SK-N-MC (cell line): Measurements from ENCODE around the gene TBC1D9B.

ENCODE experiments used
- DNase-seq: peaks from one replicate; pipeline ENCODE4 v3.0.0-alpha.2; 2011; ENCODE audit warnings: low read depth, low spot score
- H3K27ac ChIP-seq: fragments of 200-600 bp; sonication (generic); 2 replicates; pipeline ENCODE4 v1.5.1; 2016; ENCODE audit warnings: mixed run types
- H3K36me3 ChIP-seq: fragments of 200-600 bp; sonication (generic); 2 replicates; pipeline ENCODE4 v1.6.1; 2017; ENCODE audit warnings: antibody characterized with exemption, low read length, mixed read lengths; ENCODE audit not compliant: insufficient read depth
- H3K4me3 ChIP-seq: fragments of 200-600 bp; sonication (generic); 2 replicates; pipeline ENCODE4 v1.5.1; 2016
- H3K9ac ChIP-seq: fragments of 200-600 bp; sonication (generic); 2 replicates; pipeline ENCODE4 v1.8.0; 2017; ENCODE audit warnings: mixed run types, mixed read lengths; ENCODE audit not compliant: insufficient read length
- H3K9me3 ChIP-seq: fragments of 200-600 bp; sonication (generic); 2 replicates; pipeline ENCODE4 v1.6.1; 2017; ENCODE audit warnings: low read depth, mild to moderate bottlenecking, antibody characterized with exemption, low read length, moderate library complexity, mixed read lengths
- EZH2 ChIP-seq: fragments of 200-600 bp; sonication (generic); IDR thresholded peaks from one replicate; pipeline ENCODE4 v1.6.1; 2017; ENCODE audit warnings: antibody characterized with exemption
- FOXP2 ChIP-seq: optimal IDR thresholded peaks from 2 replicates; pipeline ENCODE3; 2011; ENCODE audit warnings: mild to moderate bottlenecking, moderate library complexity; ENCODE audit not compliant: insufficient read depth; ENCODE audit errors: extremely low read length, control extremely low read depth
- POLR2AphosphoS5 ChIP-seq: IDR thresholded peaks from 2 replicates; pipeline ENCODE4 v1.6.1; 2012; ENCODE audit warnings: mild to moderate bottlenecking, low read depth, low read length, borderline replicate concordance

TBC1D9B gene

GRCh38 chr5:179878222-179879002 lies 29.3 kb downstream of the TBC1D9B start:
- H3K9me3 ChIP-seq: peaks cover 3% of the 10 kb centered on the region; the same call in 1 of the 2 replicates
- H3K36me3 ChIP-seq: peaks cover 14% of the 10 kb centered on the region
- H3K4me3 ChIP-seq: no peak overlapping the region
- no peak for DNase-seq
- TF ChIP-seq EZH2: no peak
- no peak for TF ChIP-seq POLR2AphosphoS5
- TF ChIP-seq FOXP2: no peak
- no peak overlapping the region for H3K27ac ChIP-seq
- H3K9ac ChIP-seq: no peak overlapping the region

GRCh38 chr5:179876610-179876952 lies 31.1 kb downstream of the TBC1D9B start:
- Histone ChIP-seq H3K9ac (no peak overlapping the region), H3K36me3 (peaks cover 12% of the 10 kb centered on the region; the same call in 1 of the 2 replicates), H3K4me3 (no peak overlapping the region), H3K9me3 (no peaks in the 10 kb centered on the region), H3K27ac (no peak overlapping the region)
- TF ChIP-seq EZH2 (no peak), POLR2AphosphoS5 (no peak), FOXP2 (no peak)
- DNase-seq: no peak

DNA sequence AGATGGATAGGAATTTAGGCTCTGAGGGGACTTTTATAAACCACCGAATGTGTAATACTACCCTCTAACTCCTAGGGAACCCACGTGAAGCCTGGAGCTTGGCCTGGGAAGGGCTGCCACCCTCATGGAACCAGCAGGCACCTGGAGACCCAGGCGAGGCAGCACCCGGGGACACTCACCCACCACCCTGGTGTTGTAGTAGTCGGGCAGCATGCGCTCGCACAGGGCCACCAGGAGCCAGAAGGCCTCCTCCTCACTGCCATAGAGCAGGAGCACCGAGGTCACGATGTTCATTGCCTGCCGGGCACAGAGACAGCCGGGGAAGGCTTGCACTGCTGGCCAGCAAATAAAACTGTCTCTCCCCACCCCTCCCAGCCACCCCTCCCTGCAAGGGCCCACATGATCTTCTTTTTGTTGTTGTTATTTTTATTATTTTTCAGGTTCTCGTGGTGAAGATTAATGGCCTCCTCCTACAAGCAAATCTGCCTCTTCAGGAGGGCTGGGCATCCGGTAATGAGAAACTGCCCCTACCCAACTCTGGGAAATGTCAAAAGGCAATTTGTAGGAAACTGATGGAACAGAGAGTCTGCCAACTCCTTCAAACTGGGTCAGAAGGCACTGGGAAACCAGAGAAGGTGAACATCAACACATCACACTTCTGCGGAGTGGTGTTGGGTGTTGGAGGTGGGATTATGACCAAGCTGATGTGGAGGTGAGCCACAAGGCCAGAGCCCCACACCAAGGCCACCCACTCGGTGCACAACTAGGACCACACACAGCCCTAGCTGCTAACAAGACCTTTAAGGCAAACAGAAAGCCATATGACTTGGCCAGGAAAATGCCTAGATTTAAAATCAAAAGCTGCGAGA lies 31.7 kb downstream of the TBC1D9B start:
- Histone ChIP-seq H3K4me3 (no peak overlapping the region), H3K27ac (no peak overlapping the region), H3K9me3 (no peaks in the 10 kb centered on the region), H3K36me3 (peaks cover 12% of the 10 kb centered on the region; the same call in 1 of the 2 replicates), H3K9ac (no peak overlapping the region)
- no peak for DNase-seq
- TF ChIP-seq FOXP2 (no peak), POLR2AphosphoS5 (no peak), EZH2 (no peak)

- Histone ChIP-seq H3K9ac (no peak overlapping the region), H3K27ac (no peak overlapping the region), H3K36me3 (peaks cover 12% of the 10 kb centered on the region; the same call in 1 of the 2 replicates), H3K4me3 (no peak overlapping the region), H3K9me3 (no peaks in the 10 kb centered on the region)
- no peak for DNase-seq
- TF ChIP-seq POLR2AphosphoS5 (no peak), FOXP2 (no peak), EZH2 (no peak)
Observed at GRCh38 chr5:179874536-179875292, 33.0 kb downstream of the TBC1D9B start.

DNA sequence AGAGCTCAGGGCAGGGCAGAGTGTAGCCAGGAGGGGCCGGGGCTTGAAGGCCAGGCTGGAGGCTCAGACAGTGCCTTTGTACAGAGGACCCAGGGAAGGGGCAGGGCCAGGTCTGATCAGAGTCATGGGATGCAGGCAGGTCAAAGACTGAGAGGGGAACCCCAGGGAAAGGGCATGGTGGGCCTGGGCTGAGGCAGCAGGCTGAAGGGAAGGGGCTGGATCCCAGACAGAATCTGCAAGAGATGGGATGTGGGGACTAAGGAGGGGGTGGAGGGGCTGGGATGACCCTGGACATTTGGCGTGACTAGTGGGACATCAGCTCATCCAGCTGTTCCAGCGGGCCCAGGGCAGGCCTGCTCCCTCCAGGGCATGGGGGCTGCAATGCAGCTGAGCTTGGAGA lies 33.6 kb downstream of the TBC1D9B start:
- no peak overlapping the region for H3K27ac ChIP-seq
- no peak overlapping the region for H3K9ac ChIP-seq
- peaks cover 12% of the 10 kb centered on the region; the same call in 1 of the 2 replicates for H3K36me3 ChIP-seq
- H3K9me3 ChIP-seq: no peaks in the 10 kb centered on the region
- TF ChIP-seq EZH2 (no peak), POLR2AphosphoS5 (no peak), FOXP2 (no peak)
- no peak overlapping the region for H3K4me3 ChIP-seq
- no peak for DNase-seq

DNA sequence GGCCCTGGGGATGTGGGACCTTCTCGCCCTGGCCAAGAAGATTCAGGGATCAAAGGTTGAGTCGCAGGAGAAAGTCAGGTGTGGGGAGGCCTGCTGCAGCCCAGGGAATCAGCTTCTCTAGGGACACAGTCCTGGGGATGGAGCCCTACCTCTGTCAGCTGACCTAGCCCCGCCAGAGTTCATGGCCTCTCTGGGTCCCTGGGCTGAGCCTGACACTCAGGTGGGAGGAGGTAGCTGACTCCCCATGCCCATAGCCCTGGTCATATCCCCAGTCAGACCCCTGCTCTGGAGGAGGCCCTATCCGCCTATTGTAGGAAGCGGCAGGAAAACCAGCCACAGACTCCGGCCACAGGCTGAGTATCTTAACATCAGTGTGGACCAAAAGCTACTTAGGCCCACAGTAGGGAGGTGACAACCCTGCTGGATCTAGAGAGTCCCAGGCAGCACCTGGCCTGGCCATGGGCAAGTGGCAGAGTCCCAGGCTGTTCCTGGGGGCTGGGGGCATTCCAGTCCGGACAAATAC lies 34.0 kb downstream of the TBC1D9B start:
- TF ChIP-seq EZH2 (no peak), FOXP2 (no peak), POLR2AphosphoS5 (no peak)
- Histone ChIP-seq H3K36me3 (peaks cover 12% of the 10 kb centered on the region; the same call in 1 of the 2 replicates), H3K9me3 (no peaks in the 10 kb centered on the region), H3K27ac (no peak overlapping the region), H3K9ac (no peak overlapping the region), H3K4me3 (no peak overlapping the region)
- DNase-seq: no peak

GRCh38 chr5:179872828-179873575 lies 34.7 kb downstream of the TBC1D9B start:
- Histone ChIP-seq H3K27ac (no peak overlapping the region), H3K4me3 (no peak overlapping the region), H3K9ac (no peak overlapping the region), H3K36me3 (peaks cover 15% of the 10 kb centered on the region; the same call in 1 of the 2 replicates), H3K9me3 (no peaks in the 10 kb centered on the region)
- DNase-seq: no peak
- TF ChIP-seq POLR2AphosphoS5 (no peak), EZH2 (no peak), FOXP2 (no peak)
